Endodermal cell (in vitro differentiated cells): ENCODE measurements around the gene POP4. TPM values are rescaled to one million over a fixed set of nuclear protein-coding genes. Genes with fewer than 3 reads are reported as not detected.

Experiments used
- DNase-seq: peaks from one replicate; pipeline ENCODE4 v3.0.0-alpha.2; 2017
- H3K27ac ChIP-seq: 2 replicates; pipeline ENCODE4 v1.5.1; 2013; ENCODE audit warnings: mild to moderate bottlenecking, low read depth, low read length, moderate library complexity
- H3K27me3 ChIP-seq: 2 replicates; pipeline ENCODE4 v1.6.1; 2013; ENCODE audit warnings: mild to moderate bottlenecking, low read length, moderate library complexity; ENCODE audit not compliant: insufficient read depth, control insufficient read depth, poor library complexity, severe bottlenecking
- H3K36me3 ChIP-seq: 2 replicates; pipeline ENCODE4 v1.7.0; 2013; ENCODE audit warnings: mild to moderate bottlenecking, low read length, moderate library complexity; ENCODE audit not compliant: control insufficient read depth, insufficient read depth
- H3K4me1 ChIP-seq: one replicate; pipeline ENCODE4 v1.7.0; 2013; ENCODE audit warnings: low read length; ENCODE audit not compliant: control insufficient read depth, insufficient read depth
- H3K4me3 ChIP-seq: 2 replicates; pipeline ENCODE4 v1.5.1; 2013; ENCODE audit warnings: mild to moderate bottlenecking, low read length, moderate library complexity
- H3K9ac ChIP-seq: 2 replicates; pipeline ENCODE4 v1.6.1; 2013; ENCODE audit warnings: mild to moderate bottlenecking, low read length, moderate library complexity; ENCODE audit not compliant: poor library complexity, severe bottlenecking; ENCODE audit errors: extremely low read depth
- H3K9me3 ChIP-seq: 2 replicates; pipeline ENCODE4 v1.6.1; 2013; ENCODE audit warnings: mild to moderate bottlenecking, low read length, moderate library complexity; ENCODE audit not compliant: control insufficient read depth
- H3K27ac Mint-ChIP-seq: 2 replicates; pipeline ENCODE4 v1.8.0; 2020; ENCODE audit warnings: mixed read lengths
- H3K27me3 Mint-ChIP-seq: 2 replicates; pipeline ENCODE4 v1.8.0; 2021; ENCODE audit warnings: mild to moderate bottlenecking, mixed read lengths; ENCODE audit not compliant: insufficient read depth
- H3K36me3 Mint-ChIP-seq: 2 replicates; pipeline ENCODE4 v1.8.0; 2020; ENCODE audit warnings: low read depth, mixed read lengths
- H3K4me1 Mint-ChIP-seq: 2 replicates; pipeline ENCODE4 v1.8.0; 2020; ENCODE audit warnings: mixed read lengths
- H3K4me3 Mint-ChIP-seq: 2 replicates; pipeline ENCODE4 v1.8.0; 2020; ENCODE audit warnings: mild to moderate bottlenecking, moderate library complexity, mixed read lengths
- H3K9me3 Mint-ChIP-seq: 2 replicates; pipeline ENCODE4 v1.8.0; 2020; ENCODE audit warnings: mild to moderate bottlenecking, mixed read lengths
- WGBS, 2 experiments: methylation state at CpG; one replicate each; pipeline versions ENCODE4 v1.1.5 to v1.1.7; 2013; ENCODE audit warnings: missing lambda C conversion rate in 2 of 2, mixed read lengths in 1 of 2; ENCODE audit not compliant: insufficient coverage in 1 of 2, insufficient read length in 1 of 2; 5-methylcytosine and 5-hydroxymethylcytosine counted together
- total RNA-seq, 2 donors: library from RNA; stranded (reverse); fragmentation: NEBNext Ultra II Directional in 1 of 2; extraction: Animal tissue kit (Norgen Biotek cat#: 25700) in 1 of 2; gene quantifications; 2 replicates in 1 of 2; 3 replicates in 1 of 2; pipeline ENCODE4 v1.2.1, GENCODE V29; 2021
- TF ChIP-seq, protein P1 (sequence below): fragments of 200-600 bp; sonication (generic); conservative IDR thresholded peaks from 2 replicates; pipeline ENCODE4 v1.5.0; 2021; ENCODE audit warnings: antibody characterized with exemption, mild to moderate bottlenecking

The POP4 gene
- total RNA-seq, 2 donors from 2014 or later = 58.2 to 59.7 TPM

DNA sequence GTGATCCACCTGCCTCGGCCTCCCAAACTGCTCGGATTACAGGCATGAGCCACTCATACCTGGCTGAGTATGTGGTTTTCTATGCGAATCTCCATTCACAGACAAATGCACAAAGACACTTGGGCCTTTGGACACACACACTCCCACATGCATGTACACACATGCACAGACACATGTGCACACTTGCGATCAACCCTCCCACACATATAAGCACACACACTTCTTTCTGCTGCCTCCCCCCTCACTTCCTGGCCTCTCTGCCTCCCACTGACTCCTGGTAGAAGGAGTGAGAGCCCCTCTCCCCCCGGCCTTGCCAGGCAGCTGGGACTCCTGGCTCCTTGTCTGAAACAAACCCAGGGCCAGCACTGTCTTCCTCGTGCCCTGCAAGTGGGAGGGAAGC lies 29.9 kb downstream of the POP4 start:
- no peaks in the 10 kb centered on the region for H3K9me3 ChIP-seq
- Mint-ChIP-seq H3K4me3 (no peak overlapping the region), H3K9me3 (no peaks in the 10 kb centered on the region), H3K27me3 (no peaks in the 10 kb centered on the region), H3K27ac (no peak overlapping the region), H3K36me3 (no peaks in the 10 kb centered on the region), H3K4me1 (no peaks in the 10 kb centered on the region)
- no peak overlapping the region for H3K9ac ChIP-seq
- WGBS, 2 experiments = 92 to 100% methylated on average over 3 to 6 of the region's 6 CpGs
- H3K27me3 ChIP-seq = no peaks in the 10 kb centered on the region
- H3K36me3 ChIP-seq = no peaks in the 10 kb centered on the region
- H3K27ac ChIP-seq = no peak overlapping the region
- no peak overlapping the region for H3K4me3 ChIP-seq
- no peak for DNase-seq
- no peaks in the 10 kb centered on the region for H3K4me1 ChIP-seq
- TF ChIP-seq, protein P1, sequence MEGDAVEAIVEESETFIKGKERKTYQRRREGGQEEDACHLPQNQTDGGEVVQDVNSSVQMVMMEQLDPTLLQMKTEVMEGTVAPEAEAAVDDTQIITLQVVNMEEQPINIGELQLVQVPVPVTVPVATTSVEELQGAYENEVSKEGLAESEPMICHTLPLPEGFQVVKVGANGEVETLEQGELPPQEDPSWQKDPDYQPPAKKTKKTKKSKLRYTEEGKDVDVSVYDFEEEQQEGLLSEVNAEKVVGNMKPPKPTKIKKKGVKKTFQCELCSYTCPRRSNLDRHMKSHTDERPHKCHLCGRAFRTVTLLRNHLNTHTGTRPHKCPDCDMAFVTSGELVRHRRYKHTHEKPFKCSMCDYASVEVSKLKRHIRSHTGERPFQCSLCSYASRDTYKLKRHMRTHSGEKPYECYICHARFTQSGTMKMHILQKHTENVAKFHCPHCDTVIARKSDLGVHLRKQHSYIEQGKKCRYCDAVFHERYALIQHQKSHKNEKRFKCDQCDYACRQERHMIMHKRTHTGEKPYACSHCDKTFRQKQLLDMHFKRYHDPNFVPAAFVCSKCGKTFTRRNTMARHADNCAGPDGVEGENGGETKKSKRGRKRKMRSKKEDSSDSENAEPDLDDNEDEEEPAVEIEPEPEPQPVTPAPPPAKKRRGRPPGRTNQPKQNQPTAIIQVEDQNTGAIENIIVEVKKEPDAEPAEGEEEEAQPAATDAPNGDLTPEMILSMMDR = no peak

DNA sequence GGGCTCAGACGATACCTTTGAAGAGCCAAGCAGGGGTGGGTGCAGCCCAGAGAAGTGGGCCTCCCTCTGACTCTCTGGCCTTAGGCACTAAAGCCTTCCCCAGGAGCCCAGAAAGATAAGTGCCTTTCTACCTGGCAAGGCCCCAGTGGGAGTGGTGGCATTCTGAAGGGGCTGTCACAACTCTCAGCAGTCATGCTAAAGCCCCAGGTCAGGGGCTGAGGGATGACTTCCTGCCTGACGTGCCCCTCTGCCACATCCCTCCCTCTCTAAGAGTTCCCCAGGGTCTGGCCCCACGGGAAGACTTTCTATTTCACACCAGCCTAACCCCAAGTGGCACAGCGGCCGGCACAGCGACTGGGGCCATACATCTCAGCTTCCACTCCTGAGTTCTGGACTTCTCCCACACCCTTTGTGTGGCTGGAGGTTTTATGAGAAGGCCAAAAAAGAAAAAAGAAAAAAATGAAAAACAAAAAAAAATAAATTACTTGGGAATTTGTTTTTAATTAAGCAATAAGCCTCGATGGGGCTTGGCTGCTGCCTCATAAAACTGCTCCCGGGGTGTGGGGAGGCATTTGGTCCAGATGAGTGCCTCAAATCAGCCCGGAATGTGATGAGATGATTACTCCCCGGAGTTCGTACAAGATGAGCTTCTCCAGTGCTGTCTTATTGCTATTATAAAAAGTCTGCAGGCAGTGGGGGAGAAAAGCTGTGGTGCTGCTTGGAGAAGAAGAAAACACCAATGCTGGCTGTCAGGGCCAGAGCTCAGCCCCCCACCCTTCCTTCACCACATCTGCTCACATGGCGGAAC lies 30.7 kb downstream of the POP4 start:
- WGBS, 2 experiments = 77 to 82% methylated on average over 4 to 11 of the region's 12 CpGs
- H3K27me3 Mint-ChIP-seq = no peaks in the 10 kb centered on the region
- no peaks in the 10 kb centered on the region for H3K4me1 Mint-ChIP-seq
- no peaks in the 10 kb centered on the region for H3K4me1 ChIP-seq
- no peak overlapping the region for H3K27ac ChIP-seq
- H3K4me3 ChIP-seq = no peak overlapping the region
- no peaks in the 10 kb centered on the region for H3K36me3 ChIP-seq
- H3K27me3 ChIP-seq = no peaks in the 10 kb centered on the region
- H3K9me3 ChIP-seq = no peaks in the 10 kb centered on the region
- no peak for DNase-seq
- no peak overlapping the region for H3K9ac ChIP-seq
- H3K4me3 Mint-ChIP-seq = no peak overlapping the region
- TF ChIP-seq, protein P1 = no peak
- H3K27ac Mint-ChIP-seq = no peak overlapping the region
- H3K36me3 Mint-ChIP-seq = no peaks in the 10 kb centered on the region
- no peaks in the 10 kb centered on the region for H3K9me3 Mint-ChIP-seq

DNA sequence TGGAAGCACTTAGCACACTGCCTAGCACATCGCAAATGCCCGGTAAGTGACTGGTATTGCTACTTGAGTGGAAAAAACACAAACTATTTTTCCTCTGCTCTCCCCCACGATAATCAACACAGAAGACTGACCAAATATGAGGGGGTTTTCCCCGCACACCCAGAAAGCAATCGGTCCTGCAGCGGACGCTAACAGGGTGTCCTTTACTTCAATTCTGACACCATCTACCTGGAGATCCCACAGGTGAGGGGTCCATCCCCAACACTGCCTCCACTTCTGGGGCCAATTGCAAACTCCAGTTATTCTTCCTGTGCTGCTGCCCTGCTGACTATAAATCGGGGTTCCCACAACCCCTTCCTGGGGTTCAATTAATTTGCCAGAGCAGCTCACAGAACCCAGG lies 33.0 kb downstream of the POP4 start:
- Histone ChIP-seq H3K27ac (no peak overlapping the region), H3K9ac (no peak overlapping the region), H3K4me3 (no peak overlapping the region), H3K36me3 (no peaks in the 10 kb centered on the region), H3K4me1 (no peaks in the 10 kb centered on the region), H3K9me3 (no peaks in the 10 kb centered on the region), H3K27me3 (no peaks in the 10 kb centered on the region)
- H3K27ac Mint-ChIP-seq = no peak overlapping the region
- TF ChIP-seq, protein P1 = no peak
- WGBS, 2 experiments = 90 to 97% methylated on average over 8 of the region's 8 CpGs
- no peak for DNase-seq
- no peaks in the 10 kb centered on the region for H3K36me3 Mint-ChIP-seq
- no peaks in the 10 kb centered on the region for H3K9me3 Mint-ChIP-seq
- H3K4me3 Mint-ChIP-seq = no peak overlapping the region
- no peaks in the 10 kb centered on the region for H3K27me3 Mint-ChIP-seq
- no peaks in the 10 kb centered on the region for H3K4me1 Mint-ChIP-seq
